H1 (cell line): ENCODE results near the gene ABI3BP. TPM values are rescaled to one million over a fixed set of nuclear protein-coding genes. Genes with fewer than 3 reads are reported as not detected.

Experiments
- CREB1 ChIP-seq: IDR thresholded peaks from 2 replicates; pipeline ENCODE4 v1.6.1; 2012; ENCODE audit warnings: inconsistent platforms
- MAFK ChIP-seq: IDR thresholded peaks from 2 replicates; pipeline ENCODE4 v1.6.1; 2012; ENCODE audit warnings: low read depth, mild to moderate bottlenecking, improper control_type of control experiment, low read length
- RXRA ChIP-seq: IDR thresholded peaks from 2 replicates; pipeline ENCODE4 v1.6.1; 2011; ENCODE audit warnings: low read depth, mild to moderate bottlenecking, low read length, moderate library complexity; ENCODE audit not compliant: insufficient read depth
- TAF7 ChIP-seq: optimal IDR thresholded peaks from 2 replicates; pipeline ENCODE3; 2011; ENCODE audit warnings: low read depth, mild to moderate bottlenecking, inconsistent platforms, low read length, moderate library complexity, borderline replicate concordance
- ZNF274 ChIP-seq: IDR thresholded peaks from 2 replicates; pipeline ENCODE4 v1.7.0; 2012; ENCODE audit warnings: low read length, borderline replicate concordance; ENCODE audit errors: extremely low read depth
- polyA plus RNA-seq, 7 experiments: library from polyadenylated mRNA; depleted of rRNA in 3 of 7; stranded (reverse) in 5 of 7; unstranded in 2 of 7; fragments of >200 nt in 5 of 7; fragments of 200-250 nt in 2 of 7; gene quantifications; 1 replicate in 5 of 7; 2 replicates in 1 of 7; 4 replicates in 1 of 7; pipeline versions ENCODE4 v1.2.1 to v1.2.3, GENCODE V29; 2011 to 2013; ENCODE audit warnings: missing spikeins in 2 of 7, mixed read lengths in 2 of 7
- total RNA-seq: library from RNA; stranded (reverse); fragmentation: NEBNext Ultra II Directional; extraction: Animal tissue kit (Norgen Biotek cat#: 25700); gene quantifications from 2 replicates; pipeline ENCODE4 v1.2.1, GENCODE V29; 2021

ABI3BP gene
- total and polyA plus RNA-seq, 2 of the 8 experiments (the other 6 are each of a cell fraction or from before 2014, with no cell fraction given): 0.08 to 0.32 TPM

GRCh38 chr3:100844063-100844936 lies 148.9 kb downstream of the ABI3BP start (continued):
- no peak for TF ChIP-seq ZNF274
- no peak for TF ChIP-seq MAFK
- no peak for TF ChIP-seq RXRA
- TF ChIP-seq CREB1: no peak
- no peak for TF ChIP-seq TAF7
